Activated naive CD4-positive, alpha-beta T cell treated with anti-CD3 and anti-CD28 coated beads, Interleukin-2, amount 50 U/mL, for 72 hours (primary cell): ENCODE results near the gene SNX22. TPM values are rescaled to one million over a fixed set of nuclear protein-coding genes. Genes with fewer than 3 reads are reported as not detected.
A peak's percentile ranks its signal among the peaks of the same experiment; 100 is the strongest.

ENCODE experiments used
- ATAC-seq, 2 donors: fragments of 150-1000 bp; cut with Tn5 transposase; 2 replicates each; pipeline ENCODE4 v1.10.0; 2021; ENCODE audit warnings: mild to moderate bottlenecking in 2 of 2, moderate library complexity in 2 of 2
- DNase-seq, 2 donors: peaks; one replicate each; pipeline ENCODE4 v3.0.0; 2021 to 2022; ENCODE audit warnings: low spot score in 2 of 2
- H3K27ac Mint-ChIP-seq, 2 donors: one replicate each; pipeline ENCODE4 v1.8.0; 2022; ENCODE audit warnings: mild to moderate bottlenecking in 2 of 2, mixed read lengths in 2 of 2
- H3K36me3 Mint-ChIP-seq, 2 donors: one replicate each; pipeline ENCODE4 v1.8.0; 2022; ENCODE audit warnings: mixed read lengths in 2 of 2
- H3K9me3 Mint-ChIP-seq, 2 donors: one replicate each; pipeline ENCODE4 v1.8.0; 2022; ENCODE audit warnings: mixed read lengths in 2 of 2
- total RNA-seq, 2 donors: library from RNA; stranded (reverse); gene quantifications; one replicate each; pipeline ENCODE4 v1.2.3, GENCODE V29; 2022

Gene SNX22
- total RNA-seq, 2 donors from 2014 or later: 0.16 to 1.7 TPM

DNA sequence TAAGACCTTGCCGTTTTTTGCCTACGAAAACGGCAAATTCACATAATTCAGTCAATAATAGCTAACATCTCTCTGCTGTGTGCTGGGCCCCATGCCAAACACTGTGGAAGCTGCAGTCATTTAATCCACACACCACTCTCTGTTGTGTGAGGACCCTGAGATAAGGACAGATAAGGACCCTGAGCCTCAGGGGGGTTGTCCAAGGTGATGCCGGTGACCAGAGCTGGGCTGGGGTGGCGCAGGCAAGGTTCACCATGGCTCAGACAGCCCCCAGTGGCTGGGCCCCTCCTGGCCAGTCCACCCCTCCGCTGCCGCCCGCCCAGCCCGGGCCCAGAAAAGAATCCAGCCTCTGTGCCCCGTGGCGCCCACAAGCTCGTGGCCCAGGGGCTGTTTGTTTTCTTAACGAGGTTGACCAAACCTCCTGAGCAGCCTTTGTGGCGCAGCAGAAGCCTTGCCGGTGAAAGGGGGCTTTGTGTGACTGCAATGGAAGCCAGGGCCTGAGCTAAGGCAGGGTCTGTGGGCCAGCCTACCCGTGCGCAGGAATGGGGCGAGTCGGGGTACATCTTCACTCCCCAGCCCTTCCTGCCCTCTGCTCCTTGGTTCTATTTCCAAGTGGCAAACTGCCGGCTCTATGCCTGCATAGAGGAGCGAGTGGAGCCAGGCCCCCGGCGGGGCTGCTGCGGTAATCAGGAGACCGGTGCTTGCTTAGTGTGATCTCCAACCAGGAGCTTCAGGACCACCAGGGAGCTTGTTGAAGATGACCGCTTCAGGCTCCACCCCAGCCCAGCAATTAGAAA, 4.4 kb upstream of the SNX22 start:
- ATAC-seq: no peak
- H3K36me3 Mint-ChIP-seq: no peaks in the 10 kb centered on the region
- H3K9me3 Mint-ChIP-seq: no peaks in the 10 kb centered on the region
- DNase-seq: no peak
- H3K27ac Mint-ChIP-seq: no peak overlapping the region

GRCh38 chr15:64148168-64148567, 3.4 kb upstream of the SNX22 start:
- Mint-ChIP-seq H3K36me3 (no peaks in the 10 kb centered on the region), H3K9me3 (no peaks in the 10 kb centered on the region), H3K27ac (no peak overlapping the region)
- no peak for ATAC-seq
- DNase-seq: no peak

GRCh38 chr15:64148581-64148980, 3.0 kb upstream of the SNX22 start:
- Mint-ChIP-seq H3K27ac (no peak overlapping the region), H3K9me3 (no peaks in the 10 kb centered on the region)

DNA sequence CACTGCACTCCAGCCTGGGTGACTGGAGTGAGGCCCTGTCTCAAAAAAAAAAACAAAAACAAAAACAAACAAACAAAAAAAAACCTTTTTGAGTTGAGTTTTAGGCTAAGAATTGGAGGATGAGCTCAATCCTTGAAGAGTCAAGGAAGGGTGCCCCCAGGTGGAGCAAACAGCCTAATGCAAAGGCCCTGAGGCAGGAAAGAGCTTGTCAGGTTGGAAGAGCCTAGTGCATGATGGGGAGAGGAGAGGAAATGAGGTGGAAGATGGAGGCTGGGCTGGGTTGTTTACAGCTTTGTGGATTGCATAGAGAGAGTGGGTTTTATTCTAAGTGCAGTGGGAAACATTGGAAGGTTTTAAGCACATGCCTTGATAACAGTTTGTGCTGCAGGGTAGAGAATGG, 2.1 kb upstream of the SNX22 start:
- ATAC-seq (no peak), DNase-seq (no peak)
- H3K36me3 Mint-ChIP-seq: no peaks in the 10 kb centered on the region
- peak overlapping the region in 1 of 2 donors; percentile 4 for H3K27ac Mint-ChIP-seq
- no peaks in the 10 kb centered on the region for H3K9me3 Mint-ChIP-seq

More at GRCh38 chr15:64148581-64148980, 3.0 kb upstream of the SNX22 start:
- DNase-seq: no peak
- no peak for ATAC-seq
- no peaks in the 10 kb centered on the region for H3K36me3 Mint-ChIP-seq

DNA sequence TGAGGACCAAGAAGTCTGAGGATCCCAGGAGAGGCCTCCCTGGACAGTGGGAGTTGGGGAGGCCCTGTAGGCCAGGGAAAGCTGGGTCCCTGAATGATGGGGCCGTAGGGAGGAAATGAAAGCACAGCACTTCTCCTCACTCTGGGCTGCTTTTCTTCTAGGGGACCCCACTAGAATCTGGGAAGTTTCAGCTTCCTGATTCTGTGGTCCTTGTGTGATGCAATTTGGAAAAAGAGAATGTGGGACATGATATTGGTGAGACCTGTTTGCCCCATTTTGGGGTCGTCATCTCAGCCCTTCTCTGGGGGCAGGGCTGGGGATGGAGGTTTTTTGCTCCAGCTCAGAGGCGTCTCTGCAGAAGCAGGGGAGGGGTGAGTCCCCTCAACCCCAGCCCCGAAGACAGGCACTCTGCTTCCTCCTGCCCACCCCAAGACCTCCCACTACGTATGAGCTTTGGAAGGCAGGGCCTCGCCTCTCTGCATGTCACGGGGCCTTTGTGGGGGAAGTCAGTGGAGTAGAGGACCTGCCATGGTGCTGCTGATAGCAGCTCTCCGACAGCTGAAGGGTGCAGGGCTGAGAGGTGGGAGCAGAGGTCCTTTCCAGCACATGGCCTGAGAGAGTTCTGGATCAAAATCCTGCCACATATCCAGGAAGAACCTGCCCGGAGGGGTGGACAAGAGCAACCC, 1.5 kb upstream of the SNX22 start:
- no peak for DNase-seq
- ATAC-seq: no peak
- H3K9me3 Mint-ChIP-seq: no peaks in the 10 kb centered on the region

GRCh38 chr15:64152507-64153387, 1.2 kb downstream of the SNX22 start:
- Mint-ChIP-seq H3K9me3 (no peaks in the 10 kb centered on the region), H3K27ac (no peak overlapping the region), H3K36me3 (peaks cover 0 to under 1% of the 10 kb centered on the region in 2 donors)
- DNase-seq: peak in 1 of 2 donors; percentile 21
- no peak for ATAC-seq

More for the DNA sequence above, 1.5 kb upstream of the SNX22 start:
- H3K36me3 Mint-ChIP-seq: no peaks in the 10 kb centered on the region
- H3K27ac Mint-ChIP-seq: peak overlapping the region in 1 of 2 donors; percentile 4

DNA sequence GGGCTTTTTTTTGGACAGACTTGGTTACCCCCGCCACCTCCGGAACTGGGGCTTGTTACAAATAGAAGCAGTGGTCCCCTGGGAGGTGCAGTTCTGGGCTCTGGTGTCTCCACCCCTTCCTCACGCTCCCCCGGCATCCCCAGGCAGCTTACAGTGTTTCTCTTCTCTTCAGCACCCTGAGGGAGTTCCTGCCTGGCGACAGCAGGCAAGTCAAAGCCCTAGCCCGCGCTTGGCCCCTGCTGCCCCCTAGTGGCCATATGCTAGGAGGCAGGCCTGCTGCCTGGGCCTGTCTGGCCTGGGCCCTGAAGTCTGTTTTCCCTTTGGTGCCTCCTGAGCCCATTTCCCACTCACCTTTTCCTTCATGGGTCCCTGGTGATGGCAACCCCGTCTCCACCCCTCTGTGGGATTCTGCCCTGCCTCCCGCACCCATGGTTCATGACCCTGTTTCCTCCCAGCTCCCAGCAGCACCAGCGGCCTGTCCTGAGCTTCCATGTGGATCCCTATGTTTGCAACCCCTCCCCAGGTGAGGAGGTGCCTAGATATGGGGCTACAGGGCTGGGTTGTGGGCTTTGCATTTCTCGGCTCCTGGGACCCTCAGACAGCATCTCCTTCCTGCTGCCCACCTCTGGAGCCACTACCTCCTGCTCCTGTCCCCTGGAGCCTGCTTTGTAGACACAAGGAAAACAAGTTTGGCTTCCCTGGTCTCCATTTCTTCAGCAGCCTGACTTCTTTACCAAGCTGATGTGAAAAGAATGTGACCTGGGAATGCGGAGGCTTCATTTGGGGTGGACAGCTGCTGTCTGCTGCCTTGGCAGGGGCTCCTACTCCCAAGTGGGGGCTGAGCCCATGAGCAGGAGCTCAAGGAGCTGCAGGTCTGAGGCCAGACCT, 2.2 kb downstream of the SNX22 start:
- H3K9me3 Mint-ChIP-seq: no peaks in the 10 kb centered on the region
- DNase-seq (peak; percentile 87 to 97), ATAC-seq (peak; percentile 77 to 90)
- H3K36me3 Mint-ChIP-seq: peaks cover 6 to 10% of the 10 kb centered on the region in 2 donors
- peak overlapping the region in 1 of 2 donors; percentile 36 for H3K27ac Mint-ChIP-seq

- no peaks in the 10 kb centered on the region for H3K9me3 Mint-ChIP-seq
- DNase-seq (no peak), ATAC-seq (no peak)
- H3K27ac Mint-ChIP-seq: no peak overlapping the region
- H3K36me3 Mint-ChIP-seq: peaks cover 18 to 23% of the 10 kb centered on the region in 2 donors
Observed at GRCh38 chr15:64155802-64156651, 4.5 kb downstream of the SNX22 start.

DNA sequence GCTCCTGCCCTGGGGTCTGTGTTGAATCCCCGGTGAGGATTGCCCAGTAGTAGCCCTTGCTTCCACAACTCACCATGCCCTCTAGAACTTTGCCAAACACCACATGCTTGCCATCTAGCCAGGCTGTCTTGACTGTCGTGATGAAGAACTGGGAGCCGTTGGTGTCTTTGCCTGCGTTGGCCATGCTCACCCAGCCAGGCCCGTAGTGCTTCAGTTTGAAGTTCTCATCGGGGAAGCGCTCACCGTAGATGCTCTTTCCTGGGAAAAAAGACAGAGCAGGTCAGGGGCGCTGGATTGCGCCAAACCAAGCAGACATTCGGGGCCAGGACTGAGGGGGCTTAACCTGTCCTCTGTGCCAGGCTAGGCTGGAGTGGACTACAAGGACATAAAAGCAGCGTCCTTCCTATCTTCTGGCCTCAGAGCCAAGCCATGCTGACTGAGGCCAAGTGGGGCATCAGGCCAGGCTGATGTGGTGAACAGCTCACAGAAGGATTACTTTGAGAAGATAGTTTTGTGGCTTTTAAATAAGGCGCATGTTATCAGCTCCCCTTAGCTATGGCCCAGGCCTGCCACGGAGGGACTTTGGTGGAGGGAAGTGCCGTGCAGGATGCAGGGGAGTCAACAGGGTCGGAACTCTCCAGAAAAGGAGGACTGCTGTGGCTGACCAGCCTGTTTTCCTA, 5.3 kb downstream of the SNX22 start:
- ATAC-seq: no peak

GRCh38 chr15:64157599-64158125, 6.1 kb downstream of the SNX22 start:
- Mint-ChIP-seq H3K27ac (peak overlapping the region; percentile 48 to 88), H3K9me3 (no peaks in the 10 kb centered on the region), H3K36me3 (peaks cover 27 to 31% of the 10 kb centered on the region in 2 donors)
- DNase-seq: no peak
- ATAC-seq: no peak

More for the DNA sequence above, 5.3 kb downstream of the SNX22 start:
- DNase-seq: no peak
- H3K9me3 Mint-ChIP-seq: no peaks in the 10 kb centered on the region
- peak overlapping the region in 1 of 2 donors; percentile 55 for H3K27ac Mint-ChIP-seq
- peaks cover 22 to 25% of the 10 kb centered on the region in 2 donors for H3K36me3 Mint-ChIP-seq

DNA sequence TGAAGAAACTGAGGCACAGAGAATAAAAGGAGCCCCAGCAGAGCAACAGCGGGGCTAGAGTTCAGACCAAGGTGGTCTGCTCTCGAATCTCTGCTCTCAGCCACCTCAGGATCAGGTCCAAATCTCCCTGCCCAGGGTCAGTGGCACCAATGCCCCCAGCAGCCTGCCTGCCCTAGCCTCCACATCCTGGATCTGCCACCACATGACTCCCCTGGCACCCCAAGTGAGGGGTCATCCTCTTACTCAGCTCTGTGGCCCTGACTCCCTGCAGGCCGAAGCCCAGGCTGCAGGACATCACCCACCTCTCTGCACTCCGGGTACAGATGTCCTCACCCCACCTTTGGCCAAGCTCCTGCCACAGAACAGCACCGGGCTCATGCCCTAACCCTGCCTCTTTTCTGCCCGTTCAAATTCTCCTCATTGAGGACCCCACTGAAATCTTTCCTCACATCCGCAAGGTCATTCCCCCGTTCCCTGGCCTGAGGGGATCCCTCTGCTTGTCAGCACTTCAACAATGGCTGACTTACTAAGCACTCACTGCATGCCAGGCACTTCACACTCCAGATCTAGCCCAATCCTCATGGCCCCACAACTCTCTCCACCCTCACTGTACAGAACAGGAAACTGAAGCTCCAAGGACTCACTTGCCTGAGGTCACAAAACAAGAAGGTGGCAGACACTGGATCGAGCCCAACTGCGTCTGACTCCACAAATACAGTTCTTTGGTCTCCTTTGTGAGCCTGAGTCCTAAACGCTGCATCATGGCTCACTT, 7.0 kb downstream of the SNX22 start:
- peaks cover 27 to 34% of the 10 kb centered on the region in 2 donors for H3K36me3 Mint-ChIP-seq

DNA sequence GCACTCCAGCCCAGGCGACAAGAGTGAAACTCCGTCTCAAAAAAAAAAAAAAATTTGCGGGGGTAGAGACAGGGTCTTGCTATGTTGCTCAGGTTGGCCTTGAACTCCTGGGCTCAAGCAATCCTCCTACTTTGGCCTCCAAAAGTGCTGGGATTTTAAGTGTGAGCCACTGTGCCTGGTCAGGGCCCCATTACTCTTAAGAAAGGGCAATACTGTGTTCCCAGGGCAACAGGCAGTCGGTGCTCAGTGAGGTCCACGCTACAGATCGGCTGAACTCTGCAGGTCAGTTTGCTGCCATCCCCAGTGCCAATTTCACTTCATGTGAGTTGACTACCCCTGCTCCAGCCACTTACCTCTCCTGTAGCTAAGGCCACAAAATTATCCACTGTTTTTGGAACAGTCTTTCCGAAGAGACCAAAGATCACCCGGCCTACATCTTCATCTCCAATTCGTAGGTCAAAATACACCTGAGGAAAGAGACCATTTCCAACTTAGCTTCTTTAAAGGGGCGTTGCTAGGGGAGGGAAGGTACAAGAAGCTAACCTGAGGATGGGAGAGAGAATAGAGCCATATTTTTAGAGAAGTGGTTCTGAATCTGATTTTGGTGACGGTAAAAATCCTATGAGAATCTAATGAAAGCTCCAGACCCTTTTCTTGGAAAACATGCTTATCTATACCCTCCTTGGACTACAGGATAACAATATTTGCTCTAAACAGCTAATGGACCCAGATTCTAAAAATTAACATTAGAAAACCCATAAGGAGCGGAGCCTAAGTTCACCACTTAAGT, 10.4 kb downstream of the SNX22 start:
- DNase-seq (no peak), ATAC-seq (no peak)
- Mint-ChIP-seq H3K9me3 (no peaks in the 10 kb centered on the region), H3K27ac (peak overlapping the region; percentile 92 to 98), H3K36me3 (peaks cover 27 to 37% of the 10 kb centered on the region in 2 donors)

More for the DNA sequence above, 7.0 kb downstream of the SNX22 start:
- peak overlapping the region; percentile 48 to 88 for H3K27ac Mint-ChIP-seq
- no peak for DNase-seq
- ATAC-seq: no peak
- no peaks in the 10 kb centered on the region for H3K9me3 Mint-ChIP-seq

DNA sequence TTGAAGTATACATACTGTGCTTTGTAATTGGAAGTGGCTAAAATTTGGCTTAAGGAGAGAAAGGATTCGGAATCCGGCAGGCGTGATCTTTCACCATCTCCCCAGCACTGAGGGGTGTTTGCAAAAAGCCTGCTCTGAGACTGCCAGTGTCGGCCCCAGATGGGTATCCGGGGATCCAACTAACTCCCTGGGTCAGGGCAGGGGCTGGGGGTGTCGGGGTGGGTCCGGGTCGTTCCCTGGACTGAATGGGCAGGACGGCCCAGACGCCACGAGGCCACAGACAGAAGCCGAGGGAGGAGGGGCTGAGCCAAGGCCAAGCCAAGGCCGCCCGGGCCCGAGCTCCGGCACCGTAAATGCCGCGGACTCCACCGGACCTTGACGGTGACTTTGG, 10.9 kb downstream of the SNX22 start:
- no peaks in the 10 kb centered on the region for H3K9me3 Mint-ChIP-seq
- peak; percentile 26 to 28 for ATAC-seq
- DNase-seq: no peak
- H3K36me3 Mint-ChIP-seq: peaks cover 27 to 37% of the 10 kb centered on the region in 2 donors
- peak overlapping the region; percentile 92 to 98 for H3K27ac Mint-ChIP-seq
